ENCODE data around the gene STARD3NL.

DNA sequence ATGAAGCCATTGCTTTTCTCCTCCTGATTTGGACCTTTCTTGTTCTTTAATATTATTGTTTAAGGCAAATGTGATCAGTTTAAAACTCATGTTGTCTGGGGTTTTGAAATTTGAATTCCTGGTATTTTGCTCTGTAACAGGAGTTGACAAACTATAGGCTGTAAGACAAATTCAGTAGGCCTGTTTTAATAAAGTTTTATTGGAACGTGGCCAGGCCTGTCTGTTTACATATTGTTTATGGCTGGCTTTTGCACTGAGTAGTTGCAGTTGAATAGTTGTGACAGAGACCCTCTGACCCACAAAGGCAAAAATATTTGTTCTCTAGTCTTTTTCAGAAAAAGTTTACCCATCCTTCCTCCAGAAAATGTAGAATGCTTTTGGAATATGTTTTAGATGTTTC is 29.8 kb downstream of the STARD3NL start:
- TF ChIP-seq ZNF331 (CRISPR knock-in tag; IDR thresholded peaks at IDR 0.05) (no peak), SAP130 (CRISPR knock-in tag; IDR thresholded peaks at IDR 0.05; ENCODE audit: low read depth) (no peak), ZNF205 (CRISPR knock-in tag; IDR thresholded peaks at IDR 0.05) (no peak), MIER3 (CRISPR knock-in tag; IDR thresholded peaks at IDR 0.05; ENCODE audit: borderline replicate concordance) (no peak), ZBTB8A (CRISPR knock-in tag; IDR thresholded peaks at IDR 0.05; ENCODE audit: borderline replicate concordance, low read depth) (no peak)
- TF ChIP-seq, protein P1, sequence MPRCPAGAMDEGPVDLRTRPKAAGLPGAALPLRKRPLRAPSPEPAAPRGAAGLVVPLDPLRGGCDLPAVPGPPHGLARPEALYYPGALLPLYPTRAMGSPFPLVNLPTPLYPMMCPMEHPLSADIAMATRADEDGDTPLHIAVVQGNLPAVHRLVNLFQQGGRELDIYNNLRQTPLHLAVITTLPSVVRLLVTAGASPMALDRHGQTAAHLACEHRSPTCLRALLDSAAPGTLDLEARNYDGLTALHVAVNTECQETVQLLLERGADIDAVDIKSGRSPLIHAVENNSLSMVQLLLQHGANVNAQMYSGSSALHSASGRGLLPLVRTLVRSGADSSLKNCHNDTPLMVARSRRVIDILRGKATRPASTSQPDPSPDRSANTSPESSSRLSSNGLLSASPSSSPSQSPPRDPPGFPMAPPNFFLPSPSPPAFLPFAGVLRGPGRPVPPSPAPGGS (CRISPR knock-in tag; IDR thresholded peaks at IDR 0.05) = no peak
